Left lung (tissue), 10 donors: ENCODE measurements around the gene TYMP. TPM values are rescaled to one million over a fixed set of nuclear protein-coding genes. Genes with fewer than 3 reads are reported as not detected.
A peak's percentile ranks its signal among the peaks of the same experiment; 100 is the strongest.

Experiments used
- ATAC-seq: fragments of 200-7000 bp; cut with Tn5 transposase; one replicate; pipeline ENCODE4 v1.9.1; 2020; ENCODE audit warnings: moderate library complexity
- DNase-seq, 4 donors: peaks; one replicate each; pipeline ENCODE4 v3.0.0-alpha.2; 2013 to 2020
- H3K27ac ChIP-seq, 2 donors: fragments of 200-600 bp; sonication (generic) in 1 of 2; one replicate each; pipeline versions ENCODE4 v1.5.0 to v1.8.0; 2020 to 2021
- H3K27me3 ChIP-seq, 2 donors: fragments of 200-600 bp; sonication (generic) in 1 of 2; one replicate each; pipeline versions ENCODE4 v1.5.0 to v1.8.0; 2020 to 2021
- H3K36me3 ChIP-seq, 2 donors: fragments of 200-600 bp; sonication (generic) in 1 of 2; one replicate each; pipeline versions ENCODE4 v1.5.0 to v1.8.0; 2020 to 2021
- H3K4me1 ChIP-seq, 2 donors: fragments of 200-600 bp; one replicate each; pipeline ENCODE4 v1.8.0; 2021
- H3K4me3 ChIP-seq, 2 donors: fragments of 200-600 bp; sonication (generic) in 1 of 2; one replicate each; pipeline versions ENCODE4 v1.5.0 to v1.8.0; 2020 to 2021; ENCODE audit warnings: mild to moderate bottlenecking in 1 of 2
- H3K9me3 ChIP-seq, 2 donors: fragments of 200-600 bp; sonication (generic) in 1 of 2; one replicate each; pipeline versions ENCODE4 v1.5.0 to v1.8.0; 2020 to 2021
- intact Hi-C, 2 donors: fragments of 100-400 bp; cut with DNase I; formaldehyde crosslinking; loops; one replicate each; pipeline versions ENCODE4 v1.11.2 to v1.14.2; 2022
- polyA plus RNA-seq, 6 donors: library from polyadenylated mRNA; unstranded; fragments of 120-200 nt; gene quantifications; one replicate each; pipeline ENCODE4 v1.2.1, GENCODE V29; 2013; ENCODE audit not compliant: insufficient read length in 6 of 6
- total RNA-seq, 2 donors: library from RNA; stranded (reverse); fragmentation: NEBNext Ultra II Directional; extraction: Animal tissue kit (Norgen Biotek cat#: 25700); gene quantifications; one replicate each; pipeline ENCODE4 v1.2.1, GENCODE V29; 2021
- TF ChIP-seq, protein P1 (sequence below), 2 donors: fragments of 200-600 bp; sonication (generic) in 1 of 2; IDR thresholded peaks; one replicate each; pipeline versions ENCODE4 v1.5.0 to v1.8.0; 2021; ENCODE audit warnings: antibody characterized with exemption in 2 of 2
- donor health status: DM: no; HTN: yes; CAD: no.
- donor health status: DM: no; HTN: no; CAD: no.

Gene TYMP
- total and polyA plus RNA-seq, 8 donors = 2.6 to 256 (median 3.7) TPM

- ATAC-seq (peak; percentile 81), DNase-seq (peak; percentile 96 to 99 (median 98))
- Histone ChIP-seq H3K27ac (peak within 1 kb of the TSS; percentile 82 to 90), H3K36me3 (peaks cover 0 to 25% of the 10 kb centered on the region in 2 donors), H3K4me1 (peaks cover 17 to 36% of the 10 kb centered on the region in 2 donors), H3K27me3 (no peaks in the 10 kb centered on the region), H3K9me3 (no peaks in the 10 kb centered on the region), H3K4me3 (peak within 1 kb of the TSS; percentile 88 to 90)
- TF ChIP-seq, protein P1, sequence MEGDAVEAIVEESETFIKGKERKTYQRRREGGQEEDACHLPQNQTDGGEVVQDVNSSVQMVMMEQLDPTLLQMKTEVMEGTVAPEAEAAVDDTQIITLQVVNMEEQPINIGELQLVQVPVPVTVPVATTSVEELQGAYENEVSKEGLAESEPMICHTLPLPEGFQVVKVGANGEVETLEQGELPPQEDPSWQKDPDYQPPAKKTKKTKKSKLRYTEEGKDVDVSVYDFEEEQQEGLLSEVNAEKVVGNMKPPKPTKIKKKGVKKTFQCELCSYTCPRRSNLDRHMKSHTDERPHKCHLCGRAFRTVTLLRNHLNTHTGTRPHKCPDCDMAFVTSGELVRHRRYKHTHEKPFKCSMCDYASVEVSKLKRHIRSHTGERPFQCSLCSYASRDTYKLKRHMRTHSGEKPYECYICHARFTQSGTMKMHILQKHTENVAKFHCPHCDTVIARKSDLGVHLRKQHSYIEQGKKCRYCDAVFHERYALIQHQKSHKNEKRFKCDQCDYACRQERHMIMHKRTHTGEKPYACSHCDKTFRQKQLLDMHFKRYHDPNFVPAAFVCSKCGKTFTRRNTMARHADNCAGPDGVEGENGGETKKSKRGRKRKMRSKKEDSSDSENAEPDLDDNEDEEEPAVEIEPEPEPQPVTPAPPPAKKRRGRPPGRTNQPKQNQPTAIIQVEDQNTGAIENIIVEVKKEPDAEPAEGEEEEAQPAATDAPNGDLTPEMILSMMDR (IDR thresholded peaks at IDR 0.05) = no peak
- intact Hi-C loops = loop anchor here in 1 of 2 donors (10.0 kb wide), 1 partner anchor 87 kb away; no protein-coding TSS in a partner anchor
Measured at GRCh38 chr22:50507991-50508884, 21.6 kb downstream of the TYMP start, which contains the start of gene NCAPH2. Gene NCAPH2 (plus strand): TSS chr22:50508224. CDS start chr22:50508338, 114 bp downstream.

DNA sequence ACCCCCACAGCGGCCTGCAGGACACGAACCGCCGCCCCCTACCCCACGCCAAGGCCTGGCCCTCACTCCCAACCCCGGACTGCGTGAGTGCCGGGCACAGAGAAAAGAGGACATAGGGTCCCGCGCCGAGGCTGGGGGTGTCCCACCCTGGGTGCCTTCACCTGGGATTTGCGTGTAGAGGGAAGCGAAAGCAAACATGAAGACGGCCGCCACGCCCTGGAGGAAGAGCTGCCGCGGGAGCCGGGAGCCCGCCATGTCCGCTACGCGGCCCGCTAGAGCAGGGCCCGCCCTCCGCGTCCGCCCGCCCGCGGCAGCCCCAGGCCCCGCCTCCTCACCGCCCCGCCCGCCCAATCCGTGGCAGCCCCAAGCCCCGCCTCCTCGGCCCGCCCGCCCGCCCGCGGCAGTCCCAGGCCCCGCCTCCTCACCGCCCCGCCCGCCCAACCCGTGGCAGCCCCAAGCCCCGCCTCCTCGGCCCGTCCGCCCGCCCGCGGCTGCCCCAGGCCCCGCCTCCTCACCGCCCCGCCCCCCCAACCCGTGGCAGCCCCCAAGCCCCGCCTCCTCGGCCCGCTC, 22.3 kb downstream of the TYMP start, which contains the start of gene LMF2:
Gene LMF2 (minus strand): TSS at position 282 of the 570 bp plus-strand sequence. CDS start 27 bp downstream, at position 255.
- Histone ChIP-seq H3K4me3 (peak within 1 kb of the TSS; percentile 88 to 90), H3K27ac (peak within 1 kb of the TSS; percentile 82 to 90), H3K27me3 (no peaks in the 10 kb centered on the region), H3K9me3 (no peaks in the 10 kb centered on the region), H3K36me3 (peaks cover 0 to 33% of the 10 kb centered on the region in 2 donors), H3K4me1 (peaks cover 17 to 35% of the 10 kb centered on the region in 2 donors)
- peak; percentile 80 for ATAC-seq
- TF ChIP-seq, protein P1 (IDR thresholded peaks at IDR 0.05) = no peak
- intact Hi-C loops = loop anchor here in 1 of 2 donors (10.0 kb wide), 1 partner anchor 87 kb away; no protein-coding TSS in a partner anchor
- DNase-seq = peak in 2 of 4 donors; percentile 92 to 99

DNA sequence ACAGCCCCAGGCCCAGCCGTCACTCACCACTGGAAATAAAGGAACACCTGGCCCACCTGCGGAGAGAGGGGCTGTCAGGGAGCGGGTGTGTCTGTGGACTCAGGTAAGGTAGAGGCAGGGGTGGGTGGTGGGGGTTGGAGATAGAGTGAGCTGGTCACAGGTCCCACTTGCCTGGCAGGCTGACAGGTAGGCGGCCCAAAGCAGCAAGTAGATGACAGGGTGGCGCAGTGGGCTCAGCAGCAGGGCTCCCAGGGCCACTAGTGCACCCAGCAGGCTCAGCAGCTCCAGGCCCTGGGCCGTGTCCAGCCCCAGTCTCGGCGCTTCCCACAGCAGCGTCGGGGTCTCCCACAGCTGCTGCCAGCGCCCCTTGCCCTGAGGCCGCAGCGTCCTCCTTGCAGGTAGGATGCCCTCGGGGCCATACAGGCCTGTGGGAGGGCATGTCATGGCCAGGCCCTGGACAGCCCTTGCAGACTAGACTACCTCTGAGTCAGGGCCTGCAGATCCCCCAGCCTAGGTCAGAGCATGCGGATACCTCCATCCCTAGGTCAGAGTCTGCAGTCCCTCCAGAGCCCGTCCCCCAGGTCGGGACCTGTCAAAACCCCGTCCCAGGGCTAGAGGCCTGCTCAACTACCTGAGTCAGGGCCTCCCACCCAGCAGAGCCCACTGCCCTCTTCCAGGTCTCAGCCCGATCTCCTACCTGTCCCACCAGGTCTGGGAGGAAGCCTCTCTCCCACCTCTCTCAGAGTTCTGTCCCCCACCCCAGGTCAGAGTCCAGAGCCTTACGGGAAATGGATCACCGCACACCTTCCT, 23.0 kb downstream of the TYMP start:
- H3K36me3 ChIP-seq = peaks cover 0 to 40% of the 10 kb centered on the region in 2 donors
- H3K4me3 ChIP-seq = peak overlapping the region; percentile 88 to 90
- H3K27ac ChIP-seq = peak overlapping the region; percentile 69 to 87
- H3K27me3 ChIP-seq = no peaks in the 10 kb centered on the region
- ATAC-seq (peak; percentile 1), DNase-seq (peak in 2 of 4 donors; percentile 54 to 80)
- intact Hi-C loops = loop anchor here in 1 of 2 donors (10.0 kb wide), 1 partner anchor 88 kb away; no protein-coding TSS in a partner anchor
- TF ChIP-seq, protein P1 (IDR thresholded peaks at IDR 0.05) = no peak
- H3K9me3 ChIP-seq = no peaks in the 10 kb centered on the region
- peaks cover 17 to 30% of the 10 kb centered on the region in 2 donors for H3K4me1 ChIP-seq

DNA sequence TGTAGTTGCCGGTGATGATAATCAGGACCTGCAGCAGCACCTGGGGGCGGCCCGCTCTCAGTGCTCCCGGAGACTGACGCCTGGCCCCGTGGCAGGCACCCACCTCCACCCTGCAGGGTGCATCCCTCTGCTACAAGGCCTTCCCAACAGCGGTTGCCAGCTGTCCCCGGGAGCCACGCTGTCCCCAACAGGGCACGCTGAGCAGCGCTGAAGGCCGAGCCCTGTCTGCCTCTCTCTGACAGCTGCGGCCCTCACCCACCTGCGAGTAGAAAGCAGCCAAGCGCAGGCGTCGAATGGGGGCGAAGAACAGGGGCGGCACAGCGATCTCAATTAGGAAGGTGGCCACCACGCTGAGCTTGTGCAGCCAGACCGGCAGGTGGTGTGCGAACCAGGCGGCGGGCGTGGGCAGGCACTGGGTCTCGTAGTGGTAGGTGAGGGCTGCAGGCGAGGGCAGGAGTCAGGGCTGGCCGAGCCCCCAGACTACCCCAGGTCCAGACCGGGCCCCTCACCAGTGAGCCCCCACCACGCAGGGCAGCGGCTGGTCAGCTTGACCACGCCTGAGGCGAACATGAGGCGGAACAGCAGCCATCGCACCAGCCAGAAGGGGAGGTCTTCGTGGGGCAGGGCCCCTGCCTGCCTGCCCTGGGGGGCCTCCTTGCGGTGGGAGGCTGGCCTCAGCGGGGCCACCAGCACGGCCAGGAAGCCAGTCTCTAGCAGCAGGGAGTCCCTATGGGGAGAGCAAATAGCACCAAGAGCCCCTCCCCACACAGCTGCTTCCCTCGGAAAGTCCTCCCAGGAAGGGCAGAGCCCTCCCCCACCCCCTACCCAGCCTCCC, 23.8 kb downstream of the TYMP start:
- Histone ChIP-seq H3K27me3 (no peaks in the 10 kb centered on the region), H3K9me3 (no peaks in the 10 kb centered on the region), H3K4me3 (peak overlapping the region; percentile 88 to 90), H3K4me1 (peaks cover 17 to 30% of the 10 kb centered on the region in 2 donors), H3K27ac (no peak overlapping the region), H3K36me3 (peaks cover 0 to 42% of the 10 kb centered on the region in 2 donors)
- intact Hi-C loops = loop anchor here in 1 of 2 donors (10.0 kb wide), 1 partner anchor 89 kb away; no protein-coding TSS in a partner anchor
- peak in 1 of 4 donors; percentile 80 for DNase-seq
- no peak for ATAC-seq
- TF ChIP-seq, protein P1 (IDR thresholded peaks at IDR 0.05) = no peak
